AG20443 (cell line): Measurements from ENCODE around the gene NPAT.
A peak's percentile ranks its signal among the peaks of the same experiment; 100 is the strongest.
"Not testable (repeated sequence)": the region's sequence is repeated elsewhere in the genome, so short reads cannot be mapped to it uniquely, and the experiment has no call there.

Experiments used
- DNase-seq: peaks from one replicate; pipeline ENCODE4 v3.0.0; 2012; ENCODE audit warnings: low spot score, mixed read lengths

Gene NPAT

GRCh38 chr11:108218912-108219783, 3.3 kb downstream of the NPAT start:
- no peak for DNase-seq

GRCh38 chr11:108218455-108218854, 4.0 kb downstream of the NPAT start:
- DNase-seq: no peak

- DNase-seq: no peak
These were observed 5.5 kb downstream of the NPAT start for GRCh38 chr11:108216988-108217387.

- no peak for DNase-seq
These were observed 8.7 kb downstream of the NPAT start for GRCh38 chr11:108213784-108214183.

- no peak for DNase-seq
These were observed 12.0 kb downstream of the NPAT start for GRCh38 chr11:108210441-108210840.

GRCh38 chr11:108207683-108208060, 14.8 kb downstream of the NPAT start:
- no peak for DNase-seq

GRCh38 chr11:108206969-108207682, 15.3 kb downstream of the NPAT start:
- no peak for DNase-seq

GRCh38 chr11:108206171-108206570, 16.3 kb downstream of the NPAT start:
- no peak for DNase-seq

GRCh38 chr11:108204929-108205499, 17.4 kb downstream of the NPAT start:
- DNase-seq: no peak

GRCh38 chr11:108204376-108204775, 18.1 kb downstream of the NPAT start:
- no peak for DNase-seq

- no peak for DNase-seq
These were observed 19.4 kb downstream of the NPAT start for GRCh38 chr11:108203075-108203474.

- DNase-seq: peak; percentile 38
These were observed 22.8 kb downstream of the NPAT start for GRCh38 chr11:108199446-108200321.

- DNase-seq: no peak
These were observed 23.6 kb downstream of the NPAT start for GRCh38 chr11:108198833-108199232.

GRCh38 chr11:108197351-108197750, 25.1 kb downstream of the NPAT start:
- no peak for DNase-seq

- no peak for DNase-seq
These were observed 25.5 kb downstream of the NPAT start for GRCh38 chr11:108196901-108197300.

GRCh38 chr11:108193725-108194124, 28.7 kb downstream of the NPAT start:
- no peak for DNase-seq

- DNase-seq: no peak
These were observed 44.9 kb downstream of the NPAT start for GRCh38 chr11:108177570-108177969.

GRCh38 chr11:108170184-108170583, 52.3 kb downstream of the NPAT start:
- no peak for DNase-seq

- DNase-seq: no peak
These were observed 54.8 kb downstream of the NPAT start for GRCh38 chr11:108167624-108168023.

- not testable (repeated sequence) for DNase-seq
These were observed 59.6 kb downstream of the NPAT start for GRCh38 chr11:108162878-108163277.

GRCh38 chr11:108160970-108161566, 61.4 kb downstream of the NPAT start:
- DNase-seq: no peak

GRCh38 chr11:108154591-108154990, 67.8 kb downstream of the NPAT start:
- no peak for DNase-seq
